Endodermal cell (in vitro differentiated cells): ENCODE data around the gene PIWIL4. TPM values are rescaled to one million over a fixed set of nuclear protein-coding genes. Genes with fewer than 3 reads are reported as not detected.

Experiments used
- DNase-seq: peaks from one replicate; pipeline ENCODE4 v3.0.0-alpha.2; 2017
- H3K27ac ChIP-seq: 2 replicates; pipeline ENCODE4 v1.5.1; 2013; ENCODE audit warnings: mild to moderate bottlenecking, low read depth, low read length, moderate library complexity
- H3K27me3 ChIP-seq: 2 replicates; pipeline ENCODE4 v1.6.1; 2013; ENCODE audit warnings: mild to moderate bottlenecking, low read length, moderate library complexity; ENCODE audit not compliant: insufficient read depth, control insufficient read depth, poor library complexity, severe bottlenecking
- H3K36me3 ChIP-seq: 2 replicates; pipeline ENCODE4 v1.7.0; 2013; ENCODE audit warnings: mild to moderate bottlenecking, low read length, moderate library complexity; ENCODE audit not compliant: control insufficient read depth, insufficient read depth
- H3K4me1 ChIP-seq: one replicate; pipeline ENCODE4 v1.7.0; 2013; ENCODE audit warnings: low read length; ENCODE audit not compliant: control insufficient read depth, insufficient read depth
- H3K4me3 ChIP-seq: 2 replicates; pipeline ENCODE4 v1.5.1; 2013; ENCODE audit warnings: mild to moderate bottlenecking, low read length, moderate library complexity
- H3K9ac ChIP-seq: 2 replicates; pipeline ENCODE4 v1.6.1; 2013; ENCODE audit warnings: mild to moderate bottlenecking, low read length, moderate library complexity; ENCODE audit not compliant: poor library complexity, severe bottlenecking; ENCODE audit errors: extremely low read depth
- H3K9me3 ChIP-seq: 2 replicates; pipeline ENCODE4 v1.6.1; 2013; ENCODE audit warnings: mild to moderate bottlenecking, low read length, moderate library complexity; ENCODE audit not compliant: control insufficient read depth
- H3K27ac Mint-ChIP-seq: 2 replicates; pipeline ENCODE4 v1.8.0; 2020; ENCODE audit warnings: mixed read lengths
- H3K27me3 Mint-ChIP-seq: 2 replicates; pipeline ENCODE4 v1.8.0; 2021; ENCODE audit warnings: mild to moderate bottlenecking, mixed read lengths; ENCODE audit not compliant: insufficient read depth
- H3K36me3 Mint-ChIP-seq: 2 replicates; pipeline ENCODE4 v1.8.0; 2020; ENCODE audit warnings: low read depth, mixed read lengths
- H3K4me1 Mint-ChIP-seq: 2 replicates; pipeline ENCODE4 v1.8.0; 2020; ENCODE audit warnings: mixed read lengths
- H3K4me3 Mint-ChIP-seq: 2 replicates; pipeline ENCODE4 v1.8.0; 2020; ENCODE audit warnings: mild to moderate bottlenecking, moderate library complexity, mixed read lengths
- H3K9me3 Mint-ChIP-seq: 2 replicates; pipeline ENCODE4 v1.8.0; 2020; ENCODE audit warnings: mild to moderate bottlenecking, mixed read lengths
- WGBS, 2 experiments: methylation state at CpG; one replicate each; pipeline versions ENCODE4 v1.1.5 to v1.1.7; 2013; ENCODE audit warnings: missing lambda C conversion rate in 2 of 2, mixed read lengths in 1 of 2; ENCODE audit not compliant: insufficient coverage in 1 of 2, insufficient read length in 1 of 2; 5-methylcytosine and 5-hydroxymethylcytosine counted together
- total RNA-seq, 2 donors: library from RNA; stranded (reverse); fragmentation: NEBNext Ultra II Directional in 1 of 2; extraction: Animal tissue kit (Norgen Biotek cat#: 25700) in 1 of 2; gene quantifications; 2 replicates in 1 of 2; 3 replicates in 1 of 2; pipeline ENCODE4 v1.2.1, GENCODE V29; 2021
- TF ChIP-seq, protein P1 (sequence below): fragments of 200-600 bp; sonication (generic); conservative IDR thresholded peaks from 2 replicates; pipeline ENCODE4 v1.5.0; 2021; ENCODE audit warnings: antibody characterized with exemption, mild to moderate bottlenecking

The PIWIL4 gene
- total RNA-seq, 2 donors from 2014 or later: 0.24 to 0.82 TPM

DNA sequence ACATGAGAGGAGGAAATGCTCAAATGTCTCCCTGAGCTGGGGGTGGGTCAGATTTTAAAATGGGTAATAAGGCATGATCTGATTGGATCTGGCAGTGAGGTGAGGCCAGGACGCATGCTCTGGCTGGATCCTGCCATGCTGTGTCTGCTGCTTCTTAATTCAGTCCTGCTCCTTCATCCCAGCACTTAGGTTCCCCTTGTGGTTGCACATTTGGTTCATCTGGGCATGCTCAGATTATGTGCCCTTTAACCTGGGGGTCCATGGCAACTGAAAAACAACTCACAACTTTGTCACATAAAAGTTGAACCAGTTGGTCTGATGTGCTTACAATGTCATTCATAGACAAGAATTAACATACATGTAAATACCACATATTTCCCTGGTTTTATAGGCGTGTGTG, 67.9 kb downstream of the PIWIL4 start:
- WGBS, 2 experiments: 83 to 91% methylated on average over 1 to 2 of the region's 2 CpGs
- Mint-ChIP-seq H3K36me3 (peaks cover 3% of the 10 kb centered on the region), H3K27ac (no peak overlapping the region), H3K4me3 (no peak overlapping the region), H3K9me3 (peaks cover under 1% of the 10 kb centered on the region), H3K4me1 (peaks cover 22% of the 10 kb centered on the region), H3K27me3 (peaks cover 3% of the 10 kb centered on the region)
- H3K36me3 ChIP-seq: peaks cover 19% of the 10 kb centered on the region
- peaks cover 3% of the 10 kb centered on the region for H3K4me1 ChIP-seq
- no peak overlapping the region for H3K4me3 ChIP-seq
- no peak for DNase-seq
- H3K27ac ChIP-seq: no peak overlapping the region
- no peak overlapping the region for H3K9ac ChIP-seq
- H3K27me3 ChIP-seq: no peaks in the 10 kb centered on the region
- TF ChIP-seq, protein P1, sequence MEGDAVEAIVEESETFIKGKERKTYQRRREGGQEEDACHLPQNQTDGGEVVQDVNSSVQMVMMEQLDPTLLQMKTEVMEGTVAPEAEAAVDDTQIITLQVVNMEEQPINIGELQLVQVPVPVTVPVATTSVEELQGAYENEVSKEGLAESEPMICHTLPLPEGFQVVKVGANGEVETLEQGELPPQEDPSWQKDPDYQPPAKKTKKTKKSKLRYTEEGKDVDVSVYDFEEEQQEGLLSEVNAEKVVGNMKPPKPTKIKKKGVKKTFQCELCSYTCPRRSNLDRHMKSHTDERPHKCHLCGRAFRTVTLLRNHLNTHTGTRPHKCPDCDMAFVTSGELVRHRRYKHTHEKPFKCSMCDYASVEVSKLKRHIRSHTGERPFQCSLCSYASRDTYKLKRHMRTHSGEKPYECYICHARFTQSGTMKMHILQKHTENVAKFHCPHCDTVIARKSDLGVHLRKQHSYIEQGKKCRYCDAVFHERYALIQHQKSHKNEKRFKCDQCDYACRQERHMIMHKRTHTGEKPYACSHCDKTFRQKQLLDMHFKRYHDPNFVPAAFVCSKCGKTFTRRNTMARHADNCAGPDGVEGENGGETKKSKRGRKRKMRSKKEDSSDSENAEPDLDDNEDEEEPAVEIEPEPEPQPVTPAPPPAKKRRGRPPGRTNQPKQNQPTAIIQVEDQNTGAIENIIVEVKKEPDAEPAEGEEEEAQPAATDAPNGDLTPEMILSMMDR: peak; percentile 28
- H3K9me3 ChIP-seq: peaks cover 3% of the 10 kb centered on the region

GRCh38 chr11:94636388-94636949, 69.3 kb downstream of the PIWIL4 start:
- no peak for DNase-seq
- peaks cover 30% of the 10 kb centered on the region for H3K4me1 Mint-ChIP-seq
- Histone ChIP-seq H3K4me1 (peaks cover 11% of the 10 kb centered on the region), H3K9ac (no peak overlapping the region), H3K27me3 (no peaks in the 10 kb centered on the region), H3K4me3 (no peak overlapping the region), H3K27ac (no peak overlapping the region), H3K9me3 (no peaks in the 10 kb centered on the region), H3K36me3 (peaks cover 21% of the 10 kb centered on the region)
- WGBS, 2 experiments: 89% methylated on average over 2 of the region's 2 CpGs; no CpG with 5 or more reads in 1 of the 2 experiments
- TF ChIP-seq, protein P1: no peak
- no peak overlapping the region for H3K27ac Mint-ChIP-seq
- no peaks in the 10 kb centered on the region for H3K9me3 Mint-ChIP-seq
- no peak overlapping the region for H3K4me3 Mint-ChIP-seq
- peaks cover 3% of the 10 kb centered on the region for H3K36me3 Mint-ChIP-seq
- peaks cover 3% of the 10 kb centered on the region for H3K27me3 Mint-ChIP-seq

GRCh38 chr11:94638301-94638901, 71.2 kb downstream of the PIWIL4 start:
- Mint-ChIP-seq H3K4me3 (no peak overlapping the region), H3K27ac (no peak overlapping the region), H3K4me1 (peaks cover 39% of the 10 kb centered on the region), H3K36me3 (peaks cover under 1% of the 10 kb centered on the region), H3K27me3 (peaks cover 3% of the 10 kb centered on the region), H3K9me3 (no peaks in the 10 kb centered on the region)
- no peak overlapping the region for H3K9ac ChIP-seq
- H3K4me1 ChIP-seq: peaks cover 11% of the 10 kb centered on the region
- no peaks in the 10 kb centered on the region for H3K9me3 ChIP-seq
- H3K36me3 ChIP-seq: peaks cover 21% of the 10 kb centered on the region
- TF ChIP-seq, protein P1: no peak
- 85 to 92% methylated on average over 2 to 4 of the region's 4 CpGs for WGBS, 2 experiments
- no peaks in the 10 kb centered on the region for H3K27me3 ChIP-seq
- H3K4me3 ChIP-seq: no peak overlapping the region
- DNase-seq: no peak
- no peak overlapping the region for H3K27ac ChIP-seq
